HG02623 (cell line): ENCODE measurements around the gene RASGRP4.
"Not testable (repeated sequence)": the region's sequence is repeated elsewhere in the genome, so short reads cannot be mapped to it uniquely, and the experiment has no call there.

ENCODE experiments used
- ATAC-seq: cut with Tn5 transposase; IDR thresholded peaks from one replicate; pipeline ENCODE4 v1.9.1; 2021; ENCODE audit warnings: moderate library complexity; ENCODE audit not compliant: unreplicated experiment

Gene RASGRP4

GRCh38 chr19:38425810-38426466 lies at the start of gene RASGRP4:
Gene RASGRP4 (minus strand): TSS chr19:38426219. CDS start chr19:38426091, 128 bp downstream.
- ATAC-seq: no peak

- ATAC-seq: no peak
These were observed 49.2 kb upstream of the RASGRP4 start for GRCh38 chr19:38475176-38475575.

GRCh38 chr19:38473201-38473600 lies 47.2 kb upstream of the RASGRP4 start:
- no peak for ATAC-seq

- ATAC-seq: not testable (repeated sequence)
These were observed 46.7 kb upstream of the RASGRP4 start for GRCh38 chr19:38472725-38473124.

GRCh38 chr19:38470788-38471480 lies 44.9 kb upstream of the RASGRP4 start:
- no peak for ATAC-seq

- ATAC-seq: no peak
These were observed 43.1 kb upstream of the RASGRP4 start for GRCh38 chr19:38469151-38469550.

- no peak for ATAC-seq
These were observed 41.8 kb upstream of the RASGRP4 start for GRCh38 chr19:38467541-38468525.

GRCh38 chr19:38466050-38466449 lies 40.0 kb upstream of the RASGRP4 start:
- no peak for ATAC-seq

- ATAC-seq: no peak
These were observed 38.5 kb upstream of the RASGRP4 start for GRCh38 chr19:38464421-38465082.

- ATAC-seq: no peak
These were observed 37.3 kb upstream of the RASGRP4 start for GRCh38 chr19:38463365-38463764.

- no peak for ATAC-seq
These were observed 33.0 kb upstream of the RASGRP4 start for GRCh38 chr19:38458991-38459390.

- no peak for ATAC-seq
These were observed 31.8 kb upstream of the RASGRP4 start for GRCh38 chr19:38457690-38458405.

- ATAC-seq: no peak
These were observed 31.2 kb upstream of the RASGRP4 start for GRCh38 chr19:38457202-38457601.

GRCh38 chr19:38455031-38455430 lies 29.0 kb upstream of the RASGRP4 start:
- no peak for ATAC-seq

GRCh38 chr19:38453596-38453995 lies 27.6 kb upstream of the RASGRP4 start:
- no peak for ATAC-seq

- no peak for ATAC-seq
These were observed 26.7 kb upstream of the RASGRP4 start for GRCh38 chr19:38452430-38453366.

- no peak for ATAC-seq
These were observed 25.6 kb upstream of the RASGRP4 start for GRCh38 chr19:38451629-38452028.

- no peak for ATAC-seq
These were observed 25.0 kb upstream of the RASGRP4 start for GRCh38 chr19:38451036-38451435.

- no peak for ATAC-seq
These were observed 23.5 kb upstream of the RASGRP4 start for GRCh38 chr19:38449518-38449917.
